ENCODE results near the gene CDH2. TPM values are rescaled to one million over a fixed set of nuclear protein-coding genes. Genes with fewer than 3 reads are reported as not detected.

CDH2 gene
- polyA plus RNA-seq, 1 donor (not counting 4 experiments of a cell fraction or from before 2014, with no cell fraction given): 0.46 TPM

DNA sequence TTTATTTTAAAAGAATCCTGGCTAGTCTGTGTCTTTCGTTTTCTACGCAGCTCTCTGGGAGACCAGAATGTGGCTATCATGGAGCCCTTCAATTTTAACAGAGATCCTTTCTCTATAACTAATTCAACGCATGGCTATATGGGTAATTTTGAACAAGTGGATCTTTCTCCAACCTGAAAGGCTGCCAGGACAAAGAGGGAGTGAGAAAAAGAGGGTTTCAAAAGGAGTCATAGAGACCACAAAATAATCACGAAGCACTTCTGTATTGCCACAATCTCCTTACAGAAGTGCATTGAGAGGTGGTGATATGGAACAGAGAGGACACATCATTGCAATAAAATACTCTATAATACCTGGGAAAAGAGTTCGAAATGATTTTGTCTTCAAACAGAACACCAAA, 21.7 kb upstream of the CDH2 start:
- Histone ChIP-seq H3K9me3 (ENCODE audit: control insufficient read depth, low read depth, low read length) (no peaks in the 10 kb centered on the region), H3K4me2 (ENCODE audit: control insufficient read depth, extremely low read depth, insufficient read depth, low read depth, low read length) (no peak overlapping the region), H3K27ac (ENCODE audit: control insufficient read depth, insufficient read depth, low read length) (no peak overlapping the region), H3K4me1 (ENCODE audit: control insufficient read depth, extremely low read depth, insufficient read depth, low read length) (peaks cover under 1% of the 10 kb centered on the region), H3K79me2 (ENCODE audit: control insufficient read depth, insufficient read depth, low read length) (no peaks in the 10 kb centered on the region), H2AFZ (ENCODE audit: control insufficient read depth, low read length) (no peak overlapping the region), H4K20me1 (ENCODE audit: control insufficient read depth, extremely low read depth, insufficient read depth, low read length) (no peaks in the 10 kb centered on the region), H3K36me3 (ENCODE audit: control insufficient read depth in 2 of 2, extremely low read depth in 1 of 2, insufficient read depth in 2 of 2, low read length in 2 of 2) (no peaks in the 10 kb centered on the region), H3K27me3 (ENCODE audit: control insufficient read depth, extremely low read depth, insufficient read depth, low read length) (no peaks in the 10 kb centered on the region), H3K9ac (ENCODE audit: control insufficient read depth, extremely low read depth, insufficient read depth, low read length) (no peak overlapping the region), H3K4me3 (ENCODE audit: control insufficient read depth in 2 of 3, extremely low read depth in 1 of 3, insufficient read depth in 2 of 3, low read depth in 1 of 3, low read length in 3 of 3) (no peak overlapping the region), H3K9me1 (ENCODE audit: control insufficient read depth, extremely low read depth, insufficient read depth, low read length) (no peaks in the 10 kb centered on the region)
- TF ChIP-seq EZH2 (IDR thresholded peaks at IDR 0.05; ENCODE audit: low read length): no peak
- TF ChIP-seq, protein P1, sequence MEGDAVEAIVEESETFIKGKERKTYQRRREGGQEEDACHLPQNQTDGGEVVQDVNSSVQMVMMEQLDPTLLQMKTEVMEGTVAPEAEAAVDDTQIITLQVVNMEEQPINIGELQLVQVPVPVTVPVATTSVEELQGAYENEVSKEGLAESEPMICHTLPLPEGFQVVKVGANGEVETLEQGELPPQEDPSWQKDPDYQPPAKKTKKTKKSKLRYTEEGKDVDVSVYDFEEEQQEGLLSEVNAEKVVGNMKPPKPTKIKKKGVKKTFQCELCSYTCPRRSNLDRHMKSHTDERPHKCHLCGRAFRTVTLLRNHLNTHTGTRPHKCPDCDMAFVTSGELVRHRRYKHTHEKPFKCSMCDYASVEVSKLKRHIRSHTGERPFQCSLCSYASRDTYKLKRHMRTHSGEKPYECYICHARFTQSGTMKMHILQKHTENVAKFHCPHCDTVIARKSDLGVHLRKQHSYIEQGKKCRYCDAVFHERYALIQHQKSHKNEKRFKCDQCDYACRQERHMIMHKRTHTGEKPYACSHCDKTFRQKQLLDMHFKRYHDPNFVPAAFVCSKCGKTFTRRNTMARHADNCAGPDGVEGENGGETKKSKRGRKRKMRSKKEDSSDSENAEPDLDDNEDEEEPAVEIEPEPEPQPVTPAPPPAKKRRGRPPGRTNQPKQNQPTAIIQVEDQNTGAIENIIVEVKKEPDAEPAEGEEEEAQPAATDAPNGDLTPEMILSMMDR (optimal IDR thresholded peaks at IDR 0.05 in 1 of 3, IDR thresholded peaks at IDR 0.05 in 1 of 3, conservative IDR thresholded peaks at IDR 0.05 in 1 of 3; ENCODE audit: extremely low read depth in 1 of 3, insufficient read depth in 2 of 3, low read length in 3 of 3): no peak
- dilution Hi-C loops (cut with MboI; ENCODE audit: extremely low pct_ligation_motif_present, low sequenced_read_pairs): no loop called here
- no peak for FAIRE-seq
- no peak for DNase-seq (ENCODE audit: low read depth, low spot score)

DNA sequence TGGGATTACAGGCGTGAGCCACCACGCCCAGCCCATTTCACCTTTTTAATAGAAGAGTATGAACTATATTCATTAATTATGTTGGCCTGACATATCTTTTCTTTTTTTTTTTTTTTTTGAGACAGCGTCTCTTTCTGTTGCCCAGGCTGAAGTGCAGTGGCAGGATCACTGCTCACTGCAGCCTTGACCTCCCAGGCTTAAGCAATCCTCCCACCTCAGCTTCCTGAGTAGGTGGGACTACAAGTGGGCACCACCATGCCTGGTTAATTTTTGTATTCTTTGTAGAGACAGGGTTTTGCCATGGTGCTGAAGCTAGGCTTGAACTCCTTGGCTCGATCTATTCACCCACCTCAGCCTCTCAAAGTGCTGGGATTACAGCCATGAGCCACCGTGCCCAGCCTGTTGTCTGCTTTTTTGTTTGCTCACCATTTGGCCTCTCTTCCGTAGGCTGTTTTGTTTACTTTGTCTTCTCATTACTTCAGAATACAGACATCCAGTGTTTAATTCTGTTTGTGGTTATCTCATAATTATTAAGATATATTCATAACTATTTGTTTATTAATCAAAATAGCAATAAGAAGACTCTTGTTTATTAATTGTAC, 16.3 kb upstream of the CDH2 start:
- DNase-seq (ENCODE audit: low read depth, low spot score) (no peak), FAIRE-seq (no peak)
- dilution Hi-C loops (cut with MboI; ENCODE audit: extremely low pct_ligation_motif_present, low sequenced_read_pairs): no loop called here
- Histone ChIP-seq H3K9ac (ENCODE audit: control insufficient read depth, extremely low read depth, insufficient read depth, low read length) (no peak overlapping the region), H3K36me3 (ENCODE audit: control insufficient read depth in 2 of 2, extremely low read depth in 1 of 2, insufficient read depth in 2 of 2, low read length in 2 of 2) (no peaks in the 10 kb centered on the region), H3K27me3 (ENCODE audit: control insufficient read depth, extremely low read depth, insufficient read depth, low read length) (no peaks in the 10 kb centered on the region), H3K4me3 (ENCODE audit: control insufficient read depth in 2 of 3, extremely low read depth in 1 of 3, insufficient read depth in 2 of 3, low read depth in 1 of 3, low read length in 3 of 3) (no peak overlapping the region), H3K79me2 (ENCODE audit: control insufficient read depth, insufficient read depth, low read length) (no peaks in the 10 kb centered on the region), H3K4me2 (ENCODE audit: control insufficient read depth, extremely low read depth, insufficient read depth, low read depth, low read length) (no peak overlapping the region), H3K4me1 (ENCODE audit: control insufficient read depth, extremely low read depth, insufficient read depth, low read length) (no peaks in the 10 kb centered on the region), H3K9me3 (ENCODE audit: control insufficient read depth, low read depth, low read length) (no peaks in the 10 kb centered on the region), H4K20me1 (ENCODE audit: control insufficient read depth, extremely low read depth, insufficient read depth, low read length) (no peaks in the 10 kb centered on the region), H3K27ac (ENCODE audit: control insufficient read depth, insufficient read depth, low read length) (no peak overlapping the region), H2AFZ (ENCODE audit: control insufficient read depth, low read length) (no peak overlapping the region), H3K9me1 (ENCODE audit: control insufficient read depth, extremely low read depth, insufficient read depth, low read length) (no peaks in the 10 kb centered on the region)
- TF ChIP-seq EZH2 (IDR thresholded peaks at IDR 0.05; ENCODE audit: low read length): no peak
- TF ChIP-seq, protein P1 (optimal IDR thresholded peaks at IDR 0.05 in 1 of 3, IDR thresholded peaks at IDR 0.05 in 1 of 3, conservative IDR thresholded peaks at IDR 0.05 in 1 of 3; ENCODE audit: extremely low read depth in 1 of 3, insufficient read depth in 2 of 3, low read length in 3 of 3): no peak

Measured in keratinocyte (primary cell).